ENCODE measurements around the gene ATP9B.

ATP9B gene

DNA sequence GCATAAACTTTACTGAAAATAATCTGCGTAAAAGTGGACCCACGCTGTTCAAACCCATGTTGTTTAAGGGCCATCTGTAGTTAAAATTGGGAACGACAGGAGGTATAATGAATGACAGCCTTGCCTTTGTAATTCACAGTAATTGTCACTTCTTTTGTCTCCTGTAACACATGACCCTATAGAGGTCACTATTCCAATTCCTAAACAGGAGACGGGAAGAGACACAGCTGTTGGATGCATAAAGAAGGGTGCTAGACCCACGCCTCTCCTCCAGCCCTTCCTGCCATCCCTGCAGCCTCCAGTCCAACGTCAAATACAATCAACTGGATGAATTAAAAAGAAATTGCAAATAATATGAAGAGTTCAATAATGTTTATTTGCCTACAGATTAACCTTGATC, 263.5 kb downstream of the ATP9B start:
- DNase-seq (ENCODE audit: low read depth) = no peak

- no peak for DNase-seq (ENCODE audit: low read depth)
Measured at GRCh38 chr18:79333046-79333445, 263.9 kb downstream of the ATP9B start.

- no peak for DNase-seq (ENCODE audit: low read depth)
Measured at GRCh38 chr18:79334496-79335233, 265.5 kb downstream of the ATP9B start.

GRCh38 chr18:79335833-79336360, 266.7 kb downstream of the ATP9B start:
- no peak for DNase-seq (ENCODE audit: low read depth)

DNA sequence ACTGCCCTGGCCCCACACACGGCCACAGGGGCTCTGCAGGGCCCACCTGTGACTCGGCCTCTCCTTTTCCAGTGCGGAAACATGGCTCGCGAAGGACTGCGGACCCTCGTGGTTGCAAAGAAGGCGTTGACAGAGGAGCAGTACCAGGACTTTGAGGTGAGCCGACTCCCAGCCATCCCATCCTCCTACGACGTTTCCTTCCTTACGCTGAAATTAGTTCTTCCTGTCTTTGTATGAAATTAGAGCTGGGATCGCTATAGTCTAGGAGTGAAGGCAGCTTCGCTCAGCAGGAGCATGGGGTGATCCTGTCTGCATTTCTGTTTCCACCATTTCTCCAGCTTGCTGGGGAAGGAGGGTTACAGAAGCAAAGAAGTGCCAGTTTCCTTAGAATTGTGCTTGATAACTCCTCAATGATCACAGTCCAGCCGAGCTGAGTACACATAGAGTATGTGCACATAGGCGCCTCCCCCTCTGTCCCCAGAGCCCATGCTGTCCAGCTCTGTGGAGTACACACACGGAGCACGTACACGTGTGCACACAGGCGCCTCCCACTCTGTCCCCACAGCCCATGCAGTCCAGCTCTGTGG, 267.5 kb downstream of the ATP9B start:
- DNase-seq (ENCODE audit: low read depth) = no peak

GRCh38 chr18:79337184-79337583, 268.0 kb downstream of the ATP9B start:
- DNase-seq (ENCODE audit: low read depth) = no peak

DNA sequence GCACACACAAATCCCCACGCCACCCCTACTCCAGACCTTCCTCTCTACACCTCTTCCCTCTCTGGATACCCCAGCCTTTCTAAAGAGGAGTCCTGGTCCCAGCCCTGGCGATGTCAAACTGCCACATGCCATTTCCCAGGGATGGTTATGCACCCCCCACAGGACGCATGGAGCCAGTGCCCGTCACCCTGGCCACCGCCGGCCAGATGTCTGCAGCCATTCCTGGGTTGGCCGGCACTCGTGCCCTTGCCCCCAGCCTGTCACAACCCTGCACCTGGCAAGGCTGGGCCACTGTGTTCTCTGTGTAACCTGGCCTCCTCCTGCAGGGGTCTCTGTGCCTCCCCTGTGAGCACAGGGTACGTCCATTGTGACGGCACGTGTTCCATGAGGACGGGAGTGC, 268.4 kb downstream of the ATP9B start:
- no peak for DNase-seq (ENCODE audit: low read depth)

- no peak for DNase-seq (ENCODE audit: low read depth)
Measured at GRCh38 chr18:79339094-79339908, 270.1 kb downstream of the ATP9B start.

DNA sequence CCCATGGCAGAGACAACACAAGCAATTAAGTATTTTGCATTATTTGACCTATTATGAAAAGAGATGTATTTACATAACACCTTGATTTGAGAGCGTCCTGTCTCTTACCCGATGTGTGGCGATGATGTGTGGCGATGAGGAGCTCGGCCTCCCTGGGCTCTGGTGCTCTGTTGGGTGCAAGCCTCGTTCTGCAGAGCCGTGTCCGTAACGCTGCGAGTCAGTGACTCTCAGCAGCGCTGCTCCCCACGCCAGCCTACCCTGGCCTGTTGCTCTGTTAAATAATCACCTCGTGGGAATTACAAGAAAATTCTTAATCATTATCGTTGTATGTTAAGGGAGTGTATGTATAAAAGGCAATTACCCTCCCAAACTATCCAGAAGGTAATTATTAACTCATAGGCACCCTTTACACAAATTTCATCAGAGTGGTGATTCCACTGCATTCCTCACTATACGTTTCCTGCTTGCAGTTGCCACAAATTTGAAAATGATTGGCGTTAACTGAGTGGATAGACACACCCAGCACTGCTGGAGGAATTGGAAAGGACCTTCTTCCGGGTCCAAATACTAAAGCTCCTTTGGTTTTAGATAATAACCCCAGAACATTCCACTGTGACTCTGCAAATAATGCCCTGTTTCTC, 274.5 kb downstream of the ATP9B start:
- DNase-seq (ENCODE audit: low read depth) = no peak

- DNase-seq (ENCODE audit: low read depth) = no peak
Measured at GRCh38 chr18:79344208-79344581, 275.0 kb downstream of the ATP9B start.

DNA sequence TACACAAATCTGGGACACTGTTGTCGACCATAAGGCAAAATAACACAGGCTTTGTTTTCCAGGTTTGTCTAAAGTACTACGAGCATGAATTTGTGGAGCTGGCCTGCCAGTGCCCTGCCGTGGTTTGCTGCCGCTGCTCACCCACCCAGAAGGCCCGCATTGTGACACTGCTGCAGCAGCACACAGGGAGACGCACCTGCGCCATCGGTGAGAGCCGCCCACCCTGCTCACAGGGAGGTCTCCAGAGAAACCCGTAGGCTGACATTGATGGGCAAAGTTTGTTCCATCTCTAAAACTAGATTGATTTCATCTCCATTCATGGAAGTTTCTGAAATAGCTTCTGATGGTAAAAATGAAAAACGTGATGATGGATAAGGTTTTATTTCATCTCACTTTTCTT, 276.2 kb downstream of the ATP9B start:
- DNase-seq (ENCODE audit: low read depth) = no peak

DNA sequence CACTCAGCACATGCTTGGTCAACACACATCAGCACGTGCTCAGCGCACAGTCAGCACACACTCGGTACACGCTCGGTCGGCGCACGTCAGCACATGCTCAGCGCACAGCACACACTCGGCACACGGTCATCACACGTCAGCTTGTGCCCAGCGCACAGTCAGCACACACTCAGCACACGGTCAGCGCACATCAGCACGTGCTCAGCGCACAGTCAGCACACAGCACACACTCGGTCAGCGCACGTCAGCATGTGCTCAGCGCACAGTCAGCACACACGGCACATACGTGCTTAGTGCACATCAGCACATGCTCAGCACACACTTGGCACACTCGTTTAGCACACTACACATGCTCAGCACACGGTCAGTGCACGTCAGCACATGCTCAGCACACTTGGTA, 276.8 kb downstream of the ATP9B start:
- DNase-seq (ENCODE audit: low read depth) = no peak

DNA sequence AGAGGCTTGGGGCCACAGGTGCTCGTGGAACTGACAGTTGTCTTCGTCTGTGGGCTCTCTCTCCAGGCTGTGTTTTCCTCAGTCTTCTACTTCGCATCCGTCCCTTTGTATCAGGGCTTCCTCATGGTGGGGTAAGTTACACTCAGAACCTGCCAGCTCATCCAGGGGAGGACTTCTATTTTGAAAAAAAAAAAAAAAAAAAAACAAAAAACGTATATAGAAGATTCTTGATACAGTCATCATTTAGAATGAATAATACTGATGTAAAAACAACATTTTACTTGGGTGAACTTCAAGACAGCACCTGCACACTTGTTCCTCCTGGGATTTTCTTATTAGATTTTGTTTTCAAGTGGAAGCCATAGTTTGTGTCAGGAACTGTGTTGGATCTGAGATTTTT, 278.9 kb downstream of the ATP9B start:
- DNase-seq (ENCODE audit: low read depth) = no peak

DNA sequence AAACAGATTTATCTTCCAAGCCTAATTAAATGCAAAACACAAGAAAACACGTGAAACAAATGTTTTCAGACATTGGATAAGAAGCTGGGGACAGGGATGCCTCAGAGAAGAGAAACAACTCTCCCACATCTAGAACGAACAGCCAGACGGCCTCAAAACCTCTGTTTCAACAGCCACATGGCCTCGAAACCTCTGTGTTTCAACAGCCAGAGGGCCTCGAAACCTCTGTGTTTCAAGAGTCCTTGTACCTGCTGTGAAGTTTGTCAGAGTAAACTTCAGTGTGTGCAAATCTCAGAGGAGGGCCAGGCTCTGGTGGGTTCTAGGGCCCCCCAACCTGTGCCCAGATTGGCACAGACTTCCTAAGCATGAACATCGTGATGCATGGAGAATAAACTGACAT, 283.2 kb downstream of the ATP9B start:
- DNase-seq (ENCODE audit: low read depth) = no peak

DNA sequence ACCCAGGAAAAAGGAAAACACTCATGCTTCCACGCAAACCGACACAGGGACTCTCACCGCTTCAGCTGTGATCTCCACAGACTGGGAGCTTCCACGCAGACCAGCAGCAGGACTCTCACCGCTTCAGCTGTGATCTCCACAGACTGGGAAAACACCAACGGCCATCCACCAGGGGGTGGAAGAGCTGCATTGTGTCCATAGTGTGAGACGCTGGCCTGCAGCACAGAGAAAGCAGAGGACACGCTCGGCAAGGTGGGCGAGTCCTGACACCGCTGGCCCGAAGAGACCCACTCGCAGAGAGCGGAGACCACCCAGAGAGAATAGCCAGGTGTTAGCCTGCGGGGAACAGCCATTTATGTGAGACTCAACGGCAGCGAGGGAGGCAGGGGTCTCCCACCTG, 284.1 kb downstream of the ATP9B start:
- no peak for DNase-seq (ENCODE audit: low read depth)

DNA sequence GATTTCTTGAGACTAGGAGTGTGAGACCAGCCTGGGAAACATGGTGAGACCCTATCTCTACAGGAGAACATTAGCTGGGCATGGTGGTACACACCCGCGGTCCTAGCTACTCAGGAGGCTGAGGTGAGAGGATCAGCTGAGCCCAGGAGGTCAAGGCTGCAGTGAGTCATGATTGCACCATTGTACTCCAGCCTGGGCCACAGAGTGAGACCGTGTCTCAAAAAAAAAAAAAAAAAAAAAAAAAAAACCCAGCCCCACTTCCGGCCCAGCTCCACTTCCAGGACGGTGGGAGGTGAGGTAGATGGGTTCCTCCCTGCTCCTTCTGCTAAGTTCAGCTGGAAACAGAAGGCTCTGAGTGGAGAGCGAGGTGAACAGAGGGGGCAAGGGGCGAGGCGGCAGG, 285.2 kb downstream of the ATP9B start:
- DNase-seq (ENCODE audit: low read depth) = peak; percentile 9

- no peak for DNase-seq (ENCODE audit: low read depth)
Measured at GRCh38 chr18:79355433-79356335, 286.5 kb downstream of the ATP9B start.

DNA sequence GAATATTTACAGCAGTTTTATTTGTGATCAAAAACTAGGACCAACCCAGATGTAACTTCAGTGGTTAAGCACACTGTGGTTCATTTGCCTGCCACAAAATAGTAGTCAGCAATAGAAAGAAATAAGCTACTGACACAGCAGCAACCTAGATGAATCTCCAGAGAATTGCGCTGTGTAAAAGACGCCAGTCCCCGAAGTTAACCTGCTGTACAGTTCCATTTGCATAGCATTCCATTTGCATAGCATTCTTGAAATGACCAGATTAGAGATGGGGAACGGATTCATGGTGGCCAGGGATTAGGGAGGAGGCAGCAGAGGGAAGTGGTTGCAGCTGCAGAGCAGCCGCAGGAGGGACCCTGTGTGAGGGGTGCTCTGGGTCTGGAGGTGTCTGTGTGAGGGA, 287.2 kb downstream of the ATP9B start:
- DNase-seq (ENCODE audit: low read depth) = no peak

DNA sequence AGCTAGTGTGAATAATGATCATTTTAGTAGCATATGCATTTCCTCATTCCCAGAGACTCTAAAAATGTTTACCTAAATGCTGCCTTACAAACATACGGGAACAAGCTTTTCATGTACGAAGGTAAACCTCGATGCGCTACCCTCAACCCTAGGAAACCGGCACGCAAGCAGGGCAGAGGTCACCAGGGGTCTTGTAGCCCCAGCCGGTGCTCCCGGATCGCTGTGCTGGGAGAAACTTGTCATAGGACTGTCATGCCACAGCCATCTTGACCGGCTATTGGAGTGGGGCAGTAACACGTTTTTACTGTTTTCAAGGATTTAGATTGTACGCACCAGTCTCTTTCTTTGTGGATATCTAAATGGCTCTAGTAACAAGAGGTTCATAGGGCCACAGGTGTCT, 291.7 kb downstream of the ATP9B start:
- DNase-seq (ENCODE audit: low read depth) = no peak

GRCh38 chr18:79361766-79362522, 292.8 kb downstream of the ATP9B start:
- DNase-seq (ENCODE audit: low read depth) = peak; percentile 65

DNA sequence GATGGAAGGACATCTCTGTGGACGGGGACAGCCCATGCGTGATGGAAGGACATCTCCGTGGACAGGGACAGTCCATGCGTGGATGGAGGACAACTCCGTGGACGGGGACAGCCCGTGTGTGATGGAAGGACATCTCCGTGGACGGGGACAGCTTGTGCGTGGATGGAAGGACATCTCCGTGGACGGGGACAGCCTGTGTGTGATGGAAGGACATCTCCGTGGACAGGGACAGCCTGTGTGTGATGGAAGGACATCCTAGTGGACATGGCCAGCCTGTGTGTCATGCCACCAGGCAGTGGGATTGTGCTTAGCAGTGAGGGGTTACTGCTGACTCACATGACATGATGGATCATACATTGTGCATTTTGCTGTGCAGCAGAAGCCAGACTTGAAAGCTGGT, 296.5 kb downstream of the ATP9B start:
- DNase-seq (ENCODE audit: low read depth) = no peak

All from amniotic epithelial cell (primary cell).